Activated CD8-positive, alpha-beta T cell treated with anti-CD3 and anti-CD28 coated beads for 36 hours (primary cell): Measurements from ENCODE around the gene NPHP4. TPM values are rescaled to one million over a fixed set of nuclear protein-coding genes. Genes with fewer than 3 reads are reported as not detected.

Experiments
- ATAC-seq: fragments of 200-7000 bp; cut with Tn5 transposase; one replicate; pipeline ENCODE4 v1.10.0; 2021; ENCODE audit warnings: mild to moderate bottlenecking, moderate library complexity
- CTCF ChIA-PET: fragments of 350-600 bp; sonication (Branson Sonifier 250); formaldehyde crosslinking; loops from one replicate; lab custom pipeline; 2021; ENCODE audit warnings: antibody characterized with exemption; lab: Charles Lee
- POLR2A ChIA-PET: fragments of 350-600 bp; sonication (Branson Sonifier 250); formaldehyde crosslinking; loops from one replicate; lab custom pipeline; 2021; ENCODE audit warnings: antibody characterized with exemption; lab: Charles Lee
- DNase-seq: peaks from one replicate; pipeline ENCODE4 v3.0.0-alpha.2; 2020
- H3K27ac Mint-ChIP-seq: one replicate; pipeline ENCODE4 v1.8.0; 2021; ENCODE audit warnings: mild to moderate bottlenecking, mixed read lengths
- H3K27me3 Mint-ChIP-seq: one replicate; pipeline ENCODE4 v1.8.0; 2021; ENCODE audit warnings: mixed read lengths
- H3K36me3 Mint-ChIP-seq: one replicate; pipeline ENCODE4 v1.8.0; 2021; ENCODE audit warnings: low read depth, mixed read lengths
- H3K4me1 Mint-ChIP-seq: one replicate; pipeline ENCODE4 v1.8.0; 2021; ENCODE audit warnings: low read depth, mixed read lengths
- H3K4me3 Mint-ChIP-seq: one replicate; pipeline ENCODE4 v1.8.0; 2021; ENCODE audit warnings: mild to moderate bottlenecking, moderate library complexity, mixed read lengths
- H3K9me3 Mint-ChIP-seq: one replicate; pipeline ENCODE4 v1.8.0; 2021; ENCODE audit warnings: mixed read lengths
- CTCF ChIP-seq: fragments of 200-600 bp; IDR thresholded peaks from one replicate; pipeline ENCODE4 v1.8.0; 2022; ENCODE audit warnings: antibody characterized with exemption, mild to moderate bottlenecking
- intact Hi-C: fragments of 100-400 bp; cut with micrococcal nuclease; formaldehyde crosslinking; loops from one replicate; pipeline ENCODE4 v1.10.0; 2022
- total RNA-seq, 2 experiments: library from RNA; stranded (reverse); gene quantifications; one replicate each; pipeline ENCODE4 v1.2.3, GENCODE V29; 2021

Gene NPHP4
- total RNA-seq, 2 experiments from 2014 or later: 16.5 to 16.8 TPM

- ATAC-seq: no peak
- H3K27ac Mint-ChIP-seq: no peak overlapping the region
- intact Hi-C loops: no loop called here
- H3K9me3 Mint-ChIP-seq: no peaks in the 10 kb centered on the region
- H3K36me3 Mint-ChIP-seq: peaks cover 3% of the 10 kb centered on the region
- TF ChIP-seq CTCF: no peak
- ChIA-PET CTCF (interaction anchor here (0.6 kb wide), 1 partner anchor 51 kb away, joined by 3 read pairs; no protein-coding TSS in a partner anchor), POLR2A (no interaction called here)
- no peaks in the 10 kb centered on the region for H3K27me3 Mint-ChIP-seq
- DNase-seq: no peak
- no peak overlapping the region for H3K4me3 Mint-ChIP-seq
- no peaks in the 10 kb centered on the region for H3K4me1 Mint-ChIP-seq
Observed at GRCh38 chr1:5967351-5968160, 24.7 kb downstream of the NPHP4 start.

- CTCF ChIA-PET: no interaction called here
- no peak for DNase-seq
- no peak for TF ChIP-seq CTCF
Observed at GRCh38 chr1:5966543-5967205, 25.6 kb downstream of the NPHP4 start.

GRCh38 chr1:5965586-5966131 lies 26.6 kb downstream of the NPHP4 start:
- no peaks in the 10 kb centered on the region for H3K9me3 Mint-ChIP-seq

More at GRCh38 chr1:5966543-5967205, 25.6 kb downstream of the NPHP4 start:
- H3K4me1 Mint-ChIP-seq: no peaks in the 10 kb centered on the region
- H3K9me3 Mint-ChIP-seq: no peaks in the 10 kb centered on the region
- intact Hi-C loops: no loop called here
- no peak overlapping the region for H3K27ac Mint-ChIP-seq
- ATAC-seq: no peak
- no peak overlapping the region for H3K4me3 Mint-ChIP-seq
- H3K27me3 Mint-ChIP-seq: no peaks in the 10 kb centered on the region
- peaks cover 3% of the 10 kb centered on the region for H3K36me3 Mint-ChIP-seq
- POLR2A ChIA-PET: no interaction called here

GRCh38 chr1:5962265-5963105 lies 29.7 kb downstream of the NPHP4 start:
- no peak for TF ChIP-seq CTCF
- no peaks in the 10 kb centered on the region for H3K27me3 Mint-ChIP-seq
- DNase-seq (no peak), ATAC-seq (no peak)
- intact Hi-C loops: no loop called here
- CTCF ChIA-PET: no interaction called here
- no peaks in the 10 kb centered on the region for H3K4me1 Mint-ChIP-seq
- no peak overlapping the region for H3K4me3 Mint-ChIP-seq
- POLR2A ChIA-PET: no interaction called here
- H3K9me3 Mint-ChIP-seq: no peaks in the 10 kb centered on the region
- no peak overlapping the region for H3K27ac Mint-ChIP-seq
- peaks cover 3% of the 10 kb centered on the region for H3K36me3 Mint-ChIP-seq

More at GRCh38 chr1:5965586-5966131, 26.6 kb downstream of the NPHP4 start:
- Mint-ChIP-seq H3K27me3 (no peaks in the 10 kb centered on the region), H3K4me1 (no peaks in the 10 kb centered on the region), H3K36me3 (peaks cover 3% of the 10 kb centered on the region), H3K4me3 (no peak overlapping the region), H3K27ac (no peak overlapping the region)
- DNase-seq: no peak
- intact Hi-C loops: no loop called here
- ChIA-PET CTCF (no interaction called here), POLR2A (no interaction called here)
- no peak for TF ChIP-seq CTCF
- no peak for ATAC-seq
